Measurements from ENCODE around the gene PIANP.

PIANP gene

GRCh38 chr12:6667559-6668210, 32.9 kb downstream of the PIANP start:
- TF ChIP-seq CTCF (IDR thresholded peaks at IDR 0.05; ENCODE audit: low read depth, low read length), result no peak
- no peak for DNase-seq (ENCODE audit: low read depth in 2 of 2)
- no peak overlapping the region for H3K4me3 ChIP-seq (replicated peaks in 1 of 2; ENCODE audit: low read depth in 2 of 2, low read length in 2 of 2)

- DNase-seq (ENCODE audit: low read depth in 2 of 2), result no peak
- no peak overlapping the region for H3K4me3 ChIP-seq (replicated peaks in 1 of 2; ENCODE audit: low read depth in 2 of 2, low read length in 2 of 2)
- no peak for TF ChIP-seq CTCF (IDR thresholded peaks at IDR 0.05; ENCODE audit: low read depth, low read length)
Observed at GRCh38 chr12:6666211-6666610, 34.4 kb downstream of the PIANP start.

GRCh38 chr12:6664902-6665301, 35.7 kb downstream of the PIANP start:
- H3K4me3 ChIP-seq (replicated peaks in 1 of 2; ENCODE audit: low read depth in 2 of 2, low read length in 2 of 2), result no peak overlapping the region
- no peak for TF ChIP-seq CTCF (IDR thresholded peaks at IDR 0.05; ENCODE audit: low read depth, low read length)
- DNase-seq (ENCODE audit: low read depth in 2 of 2), result peak in 1 of 2 donors; percentile 17

- peak within 1 kb of the TSS; percentile 75 to 85 for H3K4me3 ChIP-seq (replicated peaks in 1 of 2; ENCODE audit: low read depth in 2 of 2, low read length in 2 of 2)
- no peak for TF ChIP-seq CTCF (IDR thresholded peaks at IDR 0.05; ENCODE audit: low read depth, low read length)
- DNase-seq (ENCODE audit: low read depth in 2 of 2), result peak; percentile 100
Observed at GRCh38 chr12:6662906-6663742, 37.5 kb downstream of the PIANP start, which contains the start of gene ING4. TSS of gene ING4 (minus strand) at chr12:6663119. CDS start at chr12:6663101, 18 bp downstream.

- H3K4me3 ChIP-seq (replicated peaks in 1 of 2; ENCODE audit: low read depth in 2 of 2, low read length in 2 of 2), result peak overlapping the region; percentile 75 to 85
- DNase-seq (ENCODE audit: low read depth in 2 of 2), result no peak
- no peak for TF ChIP-seq CTCF (IDR thresholded peaks at IDR 0.05; ENCODE audit: low read depth, low read length)
Observed at GRCh38 chr12:6662602-6662905, 38.1 kb downstream of the PIANP start.

GRCh38 chr12:6653987-6654386, 46.6 kb downstream of the PIANP start:
- H3K4me3 ChIP-seq (replicated peaks in 1 of 2; ENCODE audit: low read depth in 2 of 2, low read length in 2 of 2), result no peak overlapping the region
- no peak for TF ChIP-seq CTCF (IDR thresholded peaks at IDR 0.05; ENCODE audit: low read depth, low read length)
- DNase-seq (ENCODE audit: low read depth in 2 of 2), result no peak

Data from cardiac fibroblast (primary cell).